ENCODE measurements around the gene DENND2D. TPM values are rescaled to one million over a fixed set of nuclear protein-coding genes. Genes with fewer than 3 reads are reported as not detected.

The DENND2D gene
- total and polyA plus RNA-seq, 10 of the 15 experiments (the other 5 are each of a cell fraction or from before 2014, with no cell fraction given): 149 to 375 (median 172) TPM

GRCh38 chr1:111242805-111243523, 42.5 kb upstream of the DENND2D start:
- H3K9ac ChIP-seq (ENCODE audit: control insufficient read depth, insufficient read depth, low read length): no peak overlapping the region
- no peaks in the 10 kb centered on the region for H3K9me3 ChIP-seq (replicated peaks; ENCODE audit: control insufficient read depth, insufficient read depth, low read length)
- no peaks in the 10 kb centered on the region for H3K27me3 ChIP-seq (replicated peaks in 1 of 2; ENCODE audit: control insufficient read depth in 2 of 2, insufficient read depth in 2 of 2, low read length in 1 of 2)
- no peak overlapping the region for H2AFZ ChIP-seq (ENCODE audit: control insufficient read depth, low read depth, low read length)
- no peak overlapping the region for H3K4me2 ChIP-seq (ENCODE audit: control insufficient read depth, insufficient read depth)
- peaks cover 0 to 11% of the 10 kb centered on the region in 2 experiments; a peak in 1 of 4 replicates for H3K36me3 ChIP-seq (ENCODE audit: control insufficient read depth in 2 of 2, insufficient read depth in 2 of 2, low read length in 1 of 2)
- WGBS (ENCODE audit: insufficient coverage, insufficient replicate concordance, low lambda C conversion rate, missing lambda C conversion rate): 61% methylated on average over 4 of the region's 4 CpGs
- no TSS peak for BruUV-seq (replicated peaks)
- no peaks in the 10 kb centered on the region for H4K20me1 ChIP-seq (ENCODE audit: control insufficient read depth, insufficient read depth)
- H3K4me1 ChIP-seq (ENCODE audit: control insufficient read depth, insufficient read depth, low read length): no peaks in the 10 kb centered on the region
- ChIA-PET RAD21 (ENCODE audit: unreplicated experiment) (interaction anchor here (0.8 kb wide), 1 partner anchor 8 kb away, joined by 3 read pairs; no protein-coding TSS in a partner anchor), POLR2A (no interaction called here), SMC1A (ENCODE audit: uncharacterized antibody, unreplicated experiment) (interaction anchor here (0.8 to 2.7 kb wide), 3 partner anchors 9 to 15 kb away, joined by 3 to 8 read pairs (median 5); no protein-coding TSS in a partner anchor), CTCF (interaction anchor here (0.6 to 0.8 kb wide), 2 partner anchors 158 to 213 kb away, joined by 3 read pairs; no protein-coding TSS in a partner anchor)
- in situ Hi-C loops (cut with MboI) (no loop called here), intact Hi-C loops (cut with micrococcal nuclease; ENCODE audit: unreplicated experiment) (no loop called here)
- ATAC-seq (no peak), DNase-seq (ENCODE audit: low read depth, low spot score) (no peak), FAIRE-seq (no peak)
- H3K4me3 ChIP-seq: no peak overlapping the region
- H3K27ac ChIP-seq (ENCODE audit: control insufficient read depth, insufficient read depth): no peak overlapping the region
- H3K79me2 ChIP-seq (ENCODE audit: control insufficient read depth, insufficient read depth, low read length): no peaks in the 10 kb centered on the region
- TF ChIP-seq IKZF1 (conservative IDR thresholded peaks at IDR 0.05) (no peak), MYB (IDR thresholded peaks at IDR 0.05; ENCODE audit: borderline replicate concordance, low read depth, low read length) (no peak), ZBTB4 (CRISPR knock-in tag; IDR thresholded peaks at IDR 0.05) (no peak), STAT1 (conservative IDR thresholded peaks at IDR 0.05) (no peak), ZNF207 (IDR thresholded peaks at IDR 0.05; ENCODE audit: borderline replicate concordance) (no peak), PML (IDR thresholded peaks at IDR 0.05; ENCODE audit: low read length) (no peak), ATF2 (IDR thresholded peaks at IDR 0.05; ENCODE audit: low read length) (no peak), ZNF24 (IDR thresholded peaks at IDR 0.05) (no peak), EP300 (IDR thresholded peaks at IDR 0.05; ENCODE audit: borderline replicate concordance in 1 of 2, control insufficient read depth in 1 of 2, low read depth in 2 of 2, low read length in 2 of 2) (no peak), HSF1 (IDR thresholded peaks at IDR 0.05; ENCODE audit: low read depth, low read length) (no peak), NFXL1 (IDR thresholded peaks at IDR 0.05; ENCODE audit: borderline replicate concordance) (no peak), PRDM15 (CRISPR knock-in tag; IDR thresholded peaks at IDR 0.05) (no peak), ZBED1 (IDR thresholded peaks at IDR 0.05; ENCODE audit: borderline replicate concordance) (no peak), JUNB (IDR thresholded peaks at IDR 0.05) (no peak)
